Adipocyte (in vitro differentiated cells): ENCODE data around the gene CDK5RAP2.
"Not testable (repeated sequence)": the region's sequence is repeated elsewhere in the genome, so short reads cannot be mapped to it uniquely, and the experiment has no call there.

ENCODE experiments used
- DNase-seq: peaks from one replicate; pipeline ENCODE4 v3.0.0-alpha.2; 2015; ENCODE audit warnings: low read depth
- H3K27me3 ChIP-seq: replicated peaks from 2 replicates; pipeline ENCODE4 v1.7.0; 2013; ENCODE audit warnings: mild to moderate bottlenecking, low read length, moderate library complexity; ENCODE audit not compliant: control insufficient read depth, insufficient read depth
- H3K36me3 ChIP-seq: 2 replicates; pipeline ENCODE4 v1.7.0; 2013; ENCODE audit warnings: low read length, mild to moderate bottlenecking, moderate library complexity; ENCODE audit not compliant: control insufficient read depth, insufficient read depth, severe bottlenecking
- H3K4me1 ChIP-seq: 2 replicates; pipeline ENCODE4 v1.7.0; 2013; ENCODE audit warnings: mild to moderate bottlenecking, low read length, moderate library complexity; ENCODE audit not compliant: control insufficient read depth, insufficient read depth
- H3K4me3 ChIP-seq: 2 replicates; pipeline ENCODE4 v1.7.0; 2013; ENCODE audit warnings: mild to moderate bottlenecking, low read length, moderate library complexity
- H3K9ac ChIP-seq: 2 replicates; pipeline ENCODE4 v1.7.0; 2013; ENCODE audit warnings: mild to moderate bottlenecking, low read length, moderate library complexity
- H3K9me3 ChIP-seq: 2 replicates; pipeline ENCODE4 v1.7.0; 2013; ENCODE audit warnings: mild to moderate bottlenecking, low read length, moderate library complexity; ENCODE audit not compliant: control insufficient read depth

The CDK5RAP2 gene

GRCh38 chr9:120507936-120508510, 71.9 kb downstream of the CDK5RAP2 start:
- peaks cover 7% of the 10 kb centered on the region for H3K4me1 ChIP-seq
- H3K9ac ChIP-seq = no peak overlapping the region
- no peaks in the 10 kb centered on the region for H3K27me3 ChIP-seq
- H3K9me3 ChIP-seq = peaks cover 7% of the 10 kb centered on the region
- no peak for DNase-seq
- peaks cover 20% of the 10 kb centered on the region for H3K36me3 ChIP-seq
- H3K4me3 ChIP-seq = no peak overlapping the region

- Histone ChIP-seq H3K9me3 (no peaks in the 10 kb centered on the region), H3K36me3 (peaks cover 2% of the 10 kb centered on the region), H3K4me1 (peaks cover 7% of the 10 kb centered on the region), H3K27me3 (no peaks in the 10 kb centered on the region), H3K9ac (peak overlapping the region; percentile 28), H3K4me3 (no peak overlapping the region)
- DNase-seq = no peak
Measured at GRCh38 chr9:120505186-120505585, 74.8 kb downstream of the CDK5RAP2 start.

GRCh38 chr9:120500733-120501132, 79.2 kb downstream of the CDK5RAP2 start:
- H3K36me3 ChIP-seq = no peaks in the 10 kb centered on the region

DNA sequence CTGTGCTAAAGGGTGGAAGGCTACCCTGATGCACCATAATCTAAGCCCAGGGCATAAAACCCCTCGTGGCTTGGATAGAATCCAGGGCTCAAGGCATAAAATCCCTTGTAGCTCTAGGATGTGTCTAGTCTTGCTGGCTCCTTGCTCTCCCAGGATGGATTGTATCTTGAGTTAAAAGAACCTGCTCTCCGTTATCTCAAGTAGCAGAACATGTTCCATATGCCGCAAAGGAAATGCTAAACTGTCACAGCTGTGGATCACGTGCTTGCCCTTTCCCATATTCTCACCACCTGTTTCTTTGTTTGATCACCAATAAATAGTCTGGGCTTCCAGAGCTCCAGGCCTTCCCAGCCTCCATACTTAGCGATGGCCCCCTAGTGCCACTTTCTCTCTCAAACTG, 82.1 kb downstream of the CDK5RAP2 start:
- H3K4me1 ChIP-seq, H3K4me3 ChIP-seq, DNase-seq, H3K9ac ChIP-seq, H3K27me3 ChIP-seq, H3K9me3 ChIP-seq, H3K36me3 ChIP-seq: not testable (repeated sequence)

More at GRCh38 chr9:120500733-120501132, 79.2 kb downstream of the CDK5RAP2 start:
- peaks cover 10% of the 10 kb centered on the region for H3K4me1 ChIP-seq
- H3K9me3 ChIP-seq = no peaks in the 10 kb centered on the region
- H3K4me3 ChIP-seq = no peak overlapping the region
- no peak overlapping the region for H3K9ac ChIP-seq
- no peak for DNase-seq
- no peaks in the 10 kb centered on the region for H3K27me3 ChIP-seq

DNA sequence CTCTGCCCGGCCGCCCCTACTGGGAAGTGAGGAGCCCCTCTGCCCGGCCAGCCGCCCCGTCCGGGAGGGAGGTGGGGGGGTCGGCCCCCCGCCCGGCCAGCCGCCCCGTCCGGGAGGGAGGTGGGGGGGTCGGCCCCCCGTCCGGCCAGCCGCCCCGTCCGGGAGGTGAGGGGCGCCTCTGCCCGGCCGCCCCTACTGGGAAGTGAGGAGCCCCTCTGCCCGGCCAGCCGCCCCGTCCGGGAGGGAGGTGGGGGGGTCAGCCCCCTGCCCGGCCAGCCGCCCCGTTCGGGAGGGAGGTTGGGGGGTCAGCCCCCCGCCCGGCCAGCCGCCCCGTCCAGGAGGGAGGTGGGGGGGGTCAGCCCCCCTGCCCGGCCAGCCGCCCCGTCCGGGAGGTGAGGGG, 83.5 kb downstream of the CDK5RAP2 start:
- H3K4me1 ChIP-seq, H3K9me3 ChIP-seq, DNase-seq, H3K36me3 ChIP-seq, H3K4me3 ChIP-seq, H3K27me3 ChIP-seq, H3K9ac ChIP-seq: not testable (repeated sequence)

DNA sequence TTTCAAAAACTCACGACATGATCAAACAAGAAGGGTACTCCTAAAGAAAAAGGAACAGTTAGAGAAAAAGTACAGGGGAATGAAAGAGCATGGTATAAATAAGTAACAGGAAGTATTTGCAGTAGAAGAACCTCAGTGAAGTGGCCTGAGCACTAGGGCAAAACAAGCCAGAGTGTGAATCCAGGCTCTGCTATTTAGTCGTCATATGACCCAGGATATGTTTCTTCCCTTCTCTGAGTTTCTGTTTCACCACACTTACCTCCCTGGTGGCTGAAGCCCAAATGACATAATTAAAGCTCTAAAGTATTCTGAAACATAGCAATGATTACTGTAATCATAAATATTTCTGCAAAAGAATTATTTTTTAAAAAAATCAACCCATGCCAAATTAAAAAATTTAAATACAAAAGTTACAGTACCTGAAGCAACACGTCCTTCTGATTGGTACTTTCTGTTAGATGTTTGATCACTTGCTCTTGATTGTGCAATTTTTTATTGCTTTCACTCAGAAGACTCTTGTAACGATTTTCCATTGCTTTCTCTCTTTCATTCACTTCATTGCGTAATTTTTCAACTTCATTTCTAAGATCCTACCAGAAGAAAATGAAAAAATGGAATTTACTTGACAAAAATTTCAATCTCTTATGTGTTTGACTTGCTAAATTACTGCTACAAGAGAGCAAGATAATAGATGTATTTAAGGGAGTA, 88.9 kb downstream of the CDK5RAP2 start:
- Histone ChIP-seq H3K4me1 (peaks cover 19% of the 10 kb centered on the region), H3K9ac (peak overlapping the region; percentile 22), H3K36me3 (peaks cover 23% of the 10 kb centered on the region), H3K9me3 (no peaks in the 10 kb centered on the region), H3K27me3 (no peaks in the 10 kb centered on the region), H3K4me3 (peak overlapping the region; percentile 55)
- DNase-seq = peak; percentile 28

- Histone ChIP-seq H3K36me3 (peaks cover 19% of the 10 kb centered on the region), H3K9me3 (no peaks in the 10 kb centered on the region), H3K4me1 (peaks cover 29% of the 10 kb centered on the region), H3K9ac (no peak overlapping the region), H3K27me3 (no peaks in the 10 kb centered on the region), H3K4me3 (no peak overlapping the region)
- no peak for DNase-seq
Measured at GRCh38 chr9:120486835-120487234, 93.1 kb downstream of the CDK5RAP2 start.

- peak; percentile 13 for DNase-seq
- Histone ChIP-seq H3K9me3 (no peaks in the 10 kb centered on the region), H3K36me3 (peaks cover 19% of the 10 kb centered on the region), H3K4me3 (no peak overlapping the region), H3K4me1 (peaks cover 26% of the 10 kb centered on the region), H3K9ac (no peak overlapping the region), H3K27me3 (no peaks in the 10 kb centered on the region)
Measured at GRCh38 chr9:120486347-120486746, 93.6 kb downstream of the CDK5RAP2 start.

DNA sequence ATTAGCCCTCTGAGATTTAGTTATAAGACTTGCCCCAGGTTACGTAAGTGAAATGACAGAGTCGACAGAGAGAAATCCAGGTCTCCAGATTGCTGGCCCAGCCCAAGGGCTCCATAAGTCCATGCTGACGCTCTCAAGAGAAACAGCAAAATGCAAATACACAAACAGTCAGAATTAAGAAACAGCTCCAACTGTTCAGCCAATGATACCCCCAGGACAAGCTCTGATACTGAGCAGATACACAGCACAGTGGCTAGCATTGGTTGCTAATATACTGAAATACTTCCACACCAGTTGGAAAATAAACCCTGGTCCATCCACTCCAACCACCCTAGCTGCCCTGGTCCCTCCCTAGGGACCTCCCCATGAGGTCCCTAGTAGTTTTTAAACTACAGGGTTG, 94.2 kb downstream of the CDK5RAP2 start:
- peaks cover 19% of the 10 kb centered on the region for H3K36me3 ChIP-seq
- H3K9me3 ChIP-seq = no peaks in the 10 kb centered on the region
- no peaks in the 10 kb centered on the region for H3K27me3 ChIP-seq
- H3K4me1 ChIP-seq = peaks cover 26% of the 10 kb centered on the region
- H3K4me3 ChIP-seq = no peak overlapping the region
- DNase-seq = no peak
- no peak overlapping the region for H3K9ac ChIP-seq

GRCh38 chr9:120484162-120484561, 95.8 kb downstream of the CDK5RAP2 start:
- H3K9me3 ChIP-seq = no peaks in the 10 kb centered on the region
- H3K4me3 ChIP-seq = no peak overlapping the region
- no peak overlapping the region for H3K9ac ChIP-seq
- H3K27me3 ChIP-seq = no peaks in the 10 kb centered on the region
- peaks cover 16% of the 10 kb centered on the region for H3K36me3 ChIP-seq
- DNase-seq = no peak
- peaks cover 22% of the 10 kb centered on the region for H3K4me1 ChIP-seq

DNA sequence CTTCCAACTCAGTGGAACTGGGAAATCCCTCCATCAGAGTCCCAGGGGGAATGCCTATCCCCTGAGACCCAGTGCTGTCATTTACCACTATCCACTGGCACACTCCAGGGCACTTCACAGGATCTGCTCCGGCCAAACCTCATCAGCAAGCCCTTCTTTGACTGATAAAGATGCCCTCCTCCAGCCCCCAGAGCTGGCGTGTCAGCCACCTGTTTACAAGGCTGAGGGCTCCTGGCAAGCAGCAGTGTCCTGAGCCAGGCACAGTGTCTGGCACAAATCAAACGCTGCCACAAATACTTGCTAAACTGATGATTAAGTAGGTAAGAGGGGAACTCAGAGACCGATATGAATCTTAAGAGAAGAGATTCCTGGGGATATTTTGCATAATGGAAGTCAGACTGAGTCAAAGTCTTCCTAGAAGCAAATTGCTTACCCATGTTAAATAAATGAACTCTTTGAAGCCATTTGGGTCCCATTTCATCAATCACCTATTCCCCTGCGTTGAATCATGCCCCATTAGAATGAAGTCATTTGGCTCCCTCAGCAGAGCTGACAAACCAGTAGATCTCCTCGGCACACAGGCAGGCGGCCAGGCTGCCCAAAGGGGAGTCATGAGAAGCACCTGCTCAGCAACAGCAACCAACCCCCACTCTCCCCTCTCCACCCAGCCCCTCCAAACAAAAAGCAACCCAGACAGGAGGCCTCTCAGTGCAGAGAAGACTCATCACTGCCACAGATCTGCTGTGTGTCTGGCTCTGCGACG, 97.4 kb downstream of the CDK5RAP2 start:
- Histone ChIP-seq H3K36me3 (peaks cover 12% of the 10 kb centered on the region), H3K9me3 (no peaks in the 10 kb centered on the region), H3K4me3 (no peak overlapping the region), H3K27me3 (no peaks in the 10 kb centered on the region), H3K4me1 (peaks cover 31% of the 10 kb centered on the region), H3K9ac (no peak overlapping the region)
- no peak for DNase-seq
